Measurements from ENCODE around the gene DVL1. TPM values are rescaled to one million over a fixed set of nuclear protein-coding genes. Genes with fewer than 3 reads are reported as not detected.

DVL1 gene
- total and polyA plus RNA-seq, 2 of the 13 experiments (the other 11 are each of a cell fraction or from before 2014, with no cell fraction given): 30.8 to 60.4 TPM

- TF ChIP-seq ZFP91 (CRISPR knock-in tag; IDR thresholded peaks at IDR 0.05; ENCODE audit: borderline replicate concordance) (peak; percentile 45; the same call in 1 of the 2 replicates), ZHX1 (CRISPR knock-in tag; IDR thresholded peaks at IDR 0.05; ENCODE audit: low read depth) (0 out of 2 replicates have a peak, but pooled peaks have one; percentile 32), ZKSCAN5 (CRISPR knock-in tag; IDR thresholded peaks at IDR 0.05) (no peak), HBP1 (CRISPR knock-in tag; IDR thresholded peaks at IDR 0.05; ENCODE audit: low read depth) (no peak), AFF4 (CRISPR knock-in tag; IDR thresholded peaks at IDR 0.05) (no peak), MLX (CRISPR knock-in tag; IDR thresholded peaks at IDR 0.05) (no peak), AGO2 (optimal IDR thresholded peaks at IDR 0.05; ENCODE audit: low read depth, low read length) (peak; percentile 79), MIER3 (CRISPR knock-in tag; IDR thresholded peaks at IDR 0.05; ENCODE audit: borderline replicate concordance) (no peak), ETV5 (CRISPR knock-in tag; IDR thresholded peaks at IDR 0.05; ENCODE audit: borderline replicate concordance) (no peak), POLR2G (IDR thresholded peaks at IDR 0.05; ENCODE audit: low read depth, low read length) (0 out of 2 replicates have a peak, but pooled peaks have one; percentile 20), BRD4 (CRISPR knock-in tag; IDR thresholded peaks at IDR 0.05) (no peak; the same call in 1 of the 2 replicates), MATR3 (CRISPR knock-in tag; IDR thresholded peaks at IDR 0.05) (no peak), HOMEZ (CRISPR knock-in tag; IDR thresholded peaks at IDR 0.05; ENCODE audit: low read depth) (no peak), SALL2 (CRISPR knock-in tag; IDR thresholded peaks at IDR 0.05) (0 out of 2 replicates have a peak, but pooled peaks have one; percentile 42), ARNT2 (CRISPR knock-in tag; IDR thresholded peaks at IDR 0.05; ENCODE audit: low read depth) (no peak)
Measured at GRCh38 chr1:1331068-1331965, 17.9 kb downstream of the DVL1 start, which contains the start of gene TAS1R3 (continued).

Data from HepG2 (cell line).